ENCODE results near the gene FKBP4. TPM values are rescaled to one million over a fixed set of nuclear protein-coding genes. Genes with fewer than 3 reads are reported as not detected.

FKBP4 gene
- total RNA-seq, 1 donor: 20.9 TPM

GRCh38 chr12:2812290-2813213, 17.8 kb downstream of the FKBP4 start, which contains the start of gene ITFG2:
ITFG2 (plus strand) TSS chr12:2812668; CDS start chr12:2812761, 93 bp downstream.
- no peak for TF ChIP-seq CTCF (IDR thresholded peaks at IDR 0.05; ENCODE audit: insufficient read depth, low read length)
- H3K4me3 ChIP-seq (ENCODE audit: low read depth, low read length): peak within 1 kb of the TSS; percentile 96
- peak; percentile 98 for DNase-seq (ENCODE audit: low read depth)

- peak overlapping the region; percentile 96 for H3K4me3 ChIP-seq (ENCODE audit: low read depth, low read length)
- DNase-seq (ENCODE audit: low read depth): peak; percentile 76
- peak; percentile 85 for TF ChIP-seq CTCF (IDR thresholded peaks at IDR 0.05; ENCODE audit: insufficient read depth, low read length)
These were observed 18.7 kb downstream of the FKBP4 start for GRCh38 chr12:2813214-2814185.

- no peak for DNase-seq (ENCODE audit: low read depth)
- H3K4me3 ChIP-seq (ENCODE audit: low read depth, low read length): no peak overlapping the region
- no peak for TF ChIP-seq CTCF (IDR thresholded peaks at IDR 0.05; ENCODE audit: insufficient read depth, low read length)
These were observed 25.0 kb downstream of the FKBP4 start for GRCh38 chr12:2819810-2820209.

GRCh38 chr12:2820432-2820831, 25.7 kb downstream of the FKBP4 start:
- TF ChIP-seq CTCF (IDR thresholded peaks at IDR 0.05; ENCODE audit: insufficient read depth, low read length): no peak
- H3K4me3 ChIP-seq (ENCODE audit: low read depth, low read length): no peak overlapping the region
- DNase-seq (ENCODE audit: low read depth): no peak

GRCh38 chr12:2823483-2823882, 28.7 kb downstream of the FKBP4 start:
- no peak for TF ChIP-seq CTCF (IDR thresholded peaks at IDR 0.05; ENCODE audit: insufficient read depth, low read length)
- DNase-seq (ENCODE audit: low read depth): no peak
- H3K4me3 ChIP-seq (ENCODE audit: low read depth, low read length): no peak overlapping the region

- DNase-seq (ENCODE audit: low read depth): no peak
- no peak overlapping the region for H3K4me3 ChIP-seq (ENCODE audit: low read depth, low read length)
- TF ChIP-seq CTCF (IDR thresholded peaks at IDR 0.05; ENCODE audit: insufficient read depth, low read length): no peak
These were observed 29.8 kb downstream of the FKBP4 start for GRCh38 chr12:2824541-2824940.
